Gastroesophageal sphincter (tissue), 3 donors: ENCODE data around the gene MYO1B.

Experiments used
- CTCF ChIP-seq, 4 experiments: fragments of 200-600 bp in 2 of 4; fragments of 450-650 bp in 2 of 4; sonication (generic) in 1 of 4; IDR thresholded peaks; one replicate each; pipeline ENCODE4 v1.5.1; 2017 to 2019; ENCODE audit warnings: antibody characterized with exemption in 4 of 4, mild to moderate bottlenecking in 2 of 4, moderate library complexity in 2 of 4
- EP300 ChIP-seq: sonication (generic); formaldehyde crosslinking; IDR thresholded peaks from one replicate; pipeline ENCODE4 v1.6.1; 2017; ENCODE audit warnings: antibody characterized with exemption, mild to moderate bottlenecking
- POLR2A ChIP-seq, 2 donors: fragments of 450-650 bp; IDR thresholded peaks; one replicate each; pipeline ENCODE4 v1.6.1; 2017; ENCODE audit warnings: antibody characterized with exemption in 2 of 2, mild to moderate bottlenecking in 2 of 2, moderate library complexity in 1 of 2

DNA sequence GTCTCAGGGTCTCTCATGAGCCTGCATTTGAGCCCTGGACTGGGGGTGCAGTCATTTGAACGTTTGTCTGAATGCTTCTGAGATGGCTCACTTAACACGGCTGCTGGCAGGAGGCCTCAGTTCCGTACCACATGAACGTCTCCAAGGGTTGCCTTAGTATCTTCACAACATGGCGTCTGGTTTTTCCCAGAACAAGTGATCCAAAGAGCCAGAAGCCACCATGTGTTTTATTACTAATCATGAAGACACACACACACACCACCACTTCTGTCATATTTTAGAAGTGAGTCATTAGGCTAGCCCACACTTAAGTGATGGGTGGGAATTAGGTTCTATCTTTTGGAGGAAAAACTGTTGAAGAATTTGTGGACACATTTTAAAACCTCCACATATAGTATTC is 15.0 kb upstream of the MYO1B start:
- TF ChIP-seq CTCF (IDR thresholded peaks at IDR 0.05) (no peak), POLR2A (IDR thresholded peaks at IDR 0.05) (no peak), EP300 (no peak)
